ENCODE results near the gene UNC13B. TPM values are rescaled to one million over a fixed set of nuclear protein-coding genes. Genes with fewer than 3 reads are reported as not detected.

Gene UNC13B
- total RNA-seq: 0.83 and 0.84 TPM in 2 replicates

- Mint-ChIP-seq H3K27me3 (ENCODE audit: low read depth) (peaks cover 22% of the 10 kb centered on the region), H3K36me3 (ENCODE audit: low read depth) (no peaks in the 10 kb centered on the region), H3K4me3 (ENCODE audit: low read depth) (peak within 1 kb of the TSS; percentile 86), H3K9me3 (no peaks in the 10 kb centered on the region), H3K4me1 (ENCODE audit: low read depth) (peaks cover 10% of the 10 kb centered on the region), H3K27ac (no peak within 1 kb of the TSS)
- DNase-seq (ENCODE audit: low spot score): peak; percentile 63
- intact Hi-C loops (cut with micrococcal nuclease): loop anchor here (5.0 kb wide), 1 partner anchor 45 kb away; the partner anchor contains the start of gene ATOSB
Observed at GRCh38 chr9:35161713-35162604, at the start of gene UNC13B. Gene UNC13B, plus strand, starts transcription at chr9:35162009. Its CDS starts 275 bp downstream, at chr9:35162284.

- intact Hi-C loops (cut with micrococcal nuclease): loop anchor here (5.0 to 10.0 kb wide), 3 partner anchors 125 to 702 kb away; partner anchors contain the start of genes DNAI1, DNAJB5, FAM219A and HINT2
- Mint-ChIP-seq H3K27me3 (ENCODE audit: low read depth) (no peaks in the 10 kb centered on the region), H3K4me1 (ENCODE audit: low read depth) (peaks cover 45% of the 10 kb centered on the region), H3K4me3 (ENCODE audit: low read depth) (peak overlapping the region; percentile 71), H3K36me3 (ENCODE audit: low read depth) (no peaks in the 10 kb centered on the region), H3K9me3 (no peaks in the 10 kb centered on the region), H3K27ac (peak overlapping the region; percentile 81)
- no peak for DNase-seq (ENCODE audit: low spot score)
Observed at GRCh38 chr9:35112257-35113020, 49.4 kb upstream of the UNC13B start.

- DNase-seq (ENCODE audit: low spot score): peak; percentile 79
- H3K27ac Mint-ChIP-seq: peak overlapping the region; percentile 89
Observed at GRCh38 chr9:35114113-35114839, 47.5 kb upstream of the UNC13B start.

DNA sequence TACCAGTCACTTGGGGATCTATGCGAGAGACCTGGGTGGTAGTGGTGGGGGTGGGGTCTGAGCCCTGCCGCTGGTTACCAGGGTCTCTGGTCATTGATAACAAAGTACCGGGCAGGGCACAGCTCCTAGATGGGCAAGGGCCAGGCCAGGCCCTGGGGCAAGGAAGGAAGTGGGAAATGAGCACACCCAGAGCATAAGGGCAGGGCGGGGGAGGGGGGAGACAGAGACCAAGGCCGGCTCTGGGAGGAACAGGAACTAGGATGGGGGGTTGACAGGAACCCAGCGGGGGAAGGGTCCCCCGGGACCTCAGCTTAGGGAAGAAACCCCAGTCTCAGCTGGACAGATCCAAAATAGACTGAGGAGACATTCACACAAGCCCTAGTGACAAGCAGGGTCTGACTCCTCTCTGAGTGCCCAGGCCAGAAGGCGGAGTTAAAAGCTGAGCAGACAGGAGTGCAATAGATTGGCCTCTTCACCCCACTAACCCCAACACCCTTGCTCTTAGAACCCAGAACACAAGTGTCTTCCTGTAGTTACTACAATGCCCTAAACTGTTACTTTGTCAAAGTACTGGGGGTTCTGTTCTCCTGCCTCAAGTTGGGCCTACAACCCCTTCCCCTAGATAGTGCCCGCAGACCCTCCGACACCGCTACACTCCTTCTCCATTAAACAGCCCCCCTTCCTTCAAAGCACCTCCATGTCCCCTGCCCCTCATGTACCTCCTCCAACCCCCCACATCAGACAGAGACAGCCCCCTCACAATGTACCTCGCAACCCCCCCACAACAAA lies 46.8 kb upstream of the UNC13B start:
- peak; percentile 43 for DNase-seq (ENCODE audit: low spot score)
- Mint-ChIP-seq H3K27me3 (ENCODE audit: low read depth) (peaks cover under 1% of the 10 kb centered on the region), H3K27ac (peak overlapping the region; percentile 89), H3K4me1 (ENCODE audit: low read depth) (peaks cover 45% of the 10 kb centered on the region), H3K4me3 (ENCODE audit: low read depth) (peak overlapping the region; percentile 91), H3K36me3 (ENCODE audit: low read depth) (no peaks in the 10 kb centered on the region), H3K9me3 (no peaks in the 10 kb centered on the region)
- intact Hi-C loops (cut with micrococcal nuclease): loop anchor here (1.0 to 10.0 kb wide), 6 partner anchors 47 to 938 kb away; partner anchors contain the start of genes DNAI1, DNAJB5, FAM219A and HINT2

More at GRCh38 chr9:35114113-35114839, 47.5 kb upstream of the UNC13B start:
- Mint-ChIP-seq H3K4me3 (ENCODE audit: low read depth) (peak overlapping the region; percentile 91), H3K27me3 (ENCODE audit: low read depth) (no peaks in the 10 kb centered on the region), H3K36me3 (ENCODE audit: low read depth) (no peaks in the 10 kb centered on the region), H3K4me1 (ENCODE audit: low read depth) (peaks cover 45% of the 10 kb centered on the region), H3K9me3 (no peaks in the 10 kb centered on the region)
- intact Hi-C loops (cut with micrococcal nuclease): loop anchor here (1.0 to 10.0 kb wide), 4 partner anchors 127 to 701 kb away; partner anchors contain the start of genes DNAI1, DNAJB5, FAM219A and HINT2

DNA sequence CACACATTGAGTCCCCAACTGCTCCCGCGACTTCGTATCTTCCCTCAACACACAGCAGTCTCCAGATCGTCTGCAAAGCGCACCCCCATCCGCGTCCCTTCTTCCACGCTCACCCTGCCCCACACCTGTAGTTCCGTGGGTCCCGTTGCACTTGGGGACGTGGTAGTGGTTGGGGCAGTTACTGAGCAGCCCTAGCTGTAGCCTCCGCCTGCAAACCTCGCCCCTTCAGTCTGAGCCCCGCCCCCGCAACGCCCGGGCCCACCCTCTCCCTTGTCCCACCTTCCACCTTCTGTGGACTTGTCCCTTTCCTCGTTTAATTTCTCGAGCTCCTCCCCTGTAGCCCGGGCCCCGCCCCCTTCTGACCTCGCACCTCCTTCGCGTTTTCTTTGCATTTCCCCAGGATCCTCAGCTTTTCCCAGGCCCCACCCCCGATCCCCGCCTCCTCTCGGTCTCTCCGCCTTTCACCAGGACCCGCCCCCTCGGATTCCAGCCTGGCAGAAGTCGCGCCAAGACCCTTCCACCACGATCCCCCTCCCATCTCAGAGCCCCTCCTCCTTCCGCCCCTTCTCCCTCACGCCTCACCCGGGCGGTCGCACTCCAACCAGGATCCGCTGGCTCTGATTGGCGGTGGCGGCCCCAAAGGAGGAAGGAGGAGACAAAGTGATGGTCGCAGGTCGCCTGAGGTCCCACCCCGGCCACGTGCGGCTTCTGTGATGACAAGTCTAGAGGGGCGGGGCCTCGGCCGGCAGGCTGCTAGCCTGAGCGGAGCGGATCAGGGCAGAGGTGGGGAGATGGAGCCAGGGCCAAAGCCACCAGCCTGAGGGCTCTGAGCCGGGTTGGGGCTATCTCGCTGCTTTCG lies 45.9 kb upstream of the UNC13B start, which contains the start of gene ATOSB:
Gene ATOSB (minus strand): TSS at position 183 of the 859 bp plus-strand sequence. CDS start 7,588 bp downstream, outside the sequence.
- peak within 1 kb of the TSS; percentile 91 for H3K4me3 Mint-ChIP-seq (ENCODE audit: low read depth)
- H3K27me3 Mint-ChIP-seq (ENCODE audit: low read depth): peaks cover 3% of the 10 kb centered on the region
- no peaks in the 10 kb centered on the region for H3K36me3 Mint-ChIP-seq (ENCODE audit: low read depth)
- peaks cover 41% of the 10 kb centered on the region for H3K4me1 Mint-ChIP-seq (ENCODE audit: low read depth)
- H3K9me3 Mint-ChIP-seq: no peaks in the 10 kb centered on the region
- intact Hi-C loops (cut with micrococcal nuclease): loop anchor here (1.0 to 10.0 kb wide), 8 partner anchors 46 to 939 kb away; partner anchors contain the start of genes DNAI1, FAM219A, HINT2 and SPAG8
- H3K27ac Mint-ChIP-seq: peak within 1 kb of the TSS; percentile 89
- DNase-seq (ENCODE audit: low spot score): peak; percentile 93

DNA sequence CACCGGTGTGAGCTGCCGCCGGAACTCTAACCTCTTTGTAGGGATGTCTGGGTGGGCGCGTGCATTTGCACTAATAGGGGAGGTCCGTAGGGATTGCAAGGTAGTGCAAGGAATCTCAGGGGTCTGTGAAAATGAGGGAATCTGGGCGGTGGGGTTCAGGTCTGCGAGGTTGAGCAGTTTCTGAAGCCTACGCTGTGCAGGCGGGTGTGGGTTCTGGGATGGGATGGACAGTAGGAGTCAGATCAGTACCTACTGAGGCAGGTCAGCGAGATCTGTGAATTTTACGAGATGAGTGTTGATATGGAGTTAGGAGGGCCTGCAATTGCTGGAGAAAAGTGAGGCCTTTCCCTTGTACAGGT lies 45.3 kb upstream of the UNC13B start:
- intact Hi-C loops (cut with micrococcal nuclease): loop anchor here (1.0 to 10.0 kb wide), 8 partner anchors 46 to 939 kb away; partner anchors contain the start of genes DNAI1, FAM219A, HINT2 and SPAG8
- H3K4me1 Mint-ChIP-seq (ENCODE audit: low read depth): peaks cover 40% of the 10 kb centered on the region
- DNase-seq (ENCODE audit: low spot score): no peak
- H3K9me3 Mint-ChIP-seq: no peaks in the 10 kb centered on the region
- H3K27ac Mint-ChIP-seq: peak overlapping the region; percentile 89
- H3K4me3 Mint-ChIP-seq (ENCODE audit: low read depth): peak overlapping the region; percentile 91
- peaks cover 6% of the 10 kb centered on the region for H3K27me3 Mint-ChIP-seq (ENCODE audit: low read depth)
- H3K36me3 Mint-ChIP-seq (ENCODE audit: low read depth): no peaks in the 10 kb centered on the region

DNA sequence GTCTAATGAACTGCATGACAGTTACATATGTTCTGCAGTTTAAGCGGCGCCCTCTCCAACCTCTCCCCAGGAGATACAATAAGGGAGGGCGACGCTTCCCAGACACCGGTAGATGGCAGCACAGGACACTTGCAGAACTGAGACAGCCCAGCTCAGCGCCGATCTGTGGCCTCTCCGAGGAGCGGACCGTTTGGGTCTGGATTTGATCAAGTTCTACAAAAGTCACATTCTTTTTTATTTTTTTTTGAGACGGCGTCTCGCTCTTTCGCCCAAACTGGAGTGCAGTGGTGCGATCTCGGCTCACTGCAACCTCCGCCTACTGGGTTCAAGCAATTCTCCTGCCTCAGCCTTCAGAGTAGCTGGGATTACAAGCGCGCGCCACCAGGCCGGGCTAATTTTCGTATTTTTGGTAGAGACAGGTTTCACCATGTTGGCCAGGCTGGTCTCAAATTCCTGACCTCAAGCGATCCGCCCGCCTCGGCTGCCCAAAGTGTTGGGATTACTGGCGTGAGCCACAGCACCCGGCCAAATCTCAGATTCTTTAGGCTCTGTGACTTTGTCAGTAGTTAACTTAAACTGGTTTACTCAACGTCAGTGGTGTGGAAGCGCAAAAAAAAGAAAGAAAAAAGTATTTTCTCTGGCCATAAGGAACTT lies 44.8 kb upstream of the UNC13B start:
- Mint-ChIP-seq H3K4me1 (ENCODE audit: low read depth) (peaks cover 36% of the 10 kb centered on the region), H3K9me3 (no peaks in the 10 kb centered on the region), H3K27ac (peak overlapping the region; percentile 89), H3K27me3 (ENCODE audit: low read depth) (peaks cover 8% of the 10 kb centered on the region), H3K4me3 (ENCODE audit: low read depth) (peak overlapping the region; percentile 91), H3K36me3 (ENCODE audit: low read depth) (no peaks in the 10 kb centered on the region)
- peak; percentile 81 for DNase-seq (ENCODE audit: low spot score)
- intact Hi-C loops (cut with micrococcal nuclease): loop anchor here (1.0 to 10.0 kb wide), 8 partner anchors 45 to 940 kb away; partner anchors contain the start of genes DNAI1, FAM219A, HINT2 and SPAG8

- intact Hi-C loops (cut with micrococcal nuclease): no loop called here
- Mint-ChIP-seq H3K4me1 (ENCODE audit: low read depth) (no peaks in the 10 kb centered on the region), H3K36me3 (ENCODE audit: low read depth) (no peaks in the 10 kb centered on the region), H3K9me3 (peaks cover 17% of the 10 kb centered on the region), H3K27ac (no peak overlapping the region), H3K27me3 (ENCODE audit: low read depth) (no peaks in the 10 kb centered on the region), H3K4me3 (ENCODE audit: low read depth) (no peak overlapping the region)
- no peak for DNase-seq (ENCODE audit: low spot score)
Observed at GRCh38 chr9:35134920-35135319, 26.9 kb upstream of the UNC13B start.

GRCh38 chr9:35135988-35136387 lies 25.8 kb upstream of the UNC13B start:
- Mint-ChIP-seq H3K27me3 (ENCODE audit: low read depth) (no peaks in the 10 kb centered on the region), H3K9me3 (peaks cover 21% of the 10 kb centered on the region), H3K4me1 (ENCODE audit: low read depth) (no peaks in the 10 kb centered on the region), H3K27ac (no peak overlapping the region), H3K4me3 (ENCODE audit: low read depth) (no peak overlapping the region), H3K36me3 (ENCODE audit: low read depth) (no peaks in the 10 kb centered on the region)
- no peak for DNase-seq (ENCODE audit: low spot score)
- intact Hi-C loops (cut with micrococcal nuclease): no loop called here

GRCh38 chr9:35136866-35137265 lies 24.9 kb upstream of the UNC13B start:
- Mint-ChIP-seq H3K9me3 (peaks cover 21% of the 10 kb centered on the region), H3K27me3 (ENCODE audit: low read depth) (no peaks in the 10 kb centered on the region), H3K4me3 (ENCODE audit: low read depth) (no peak overlapping the region), H3K27ac (no peak overlapping the region), H3K36me3 (ENCODE audit: low read depth) (no peaks in the 10 kb centered on the region), H3K4me1 (ENCODE audit: low read depth) (no peaks in the 10 kb centered on the region)
- no peak for DNase-seq (ENCODE audit: low spot score)
- intact Hi-C loops (cut with micrococcal nuclease): no loop called here

Data from activated T-helper 2 cell treated with anti-CD3 and anti-CD28 coated beads, Interferon-gamma antibody, Interleukin-2, Interleukin-4, amounts not matched to agents 10 μg/mL and 5 μg/mL and 100 μg/mL, durations not matched to agents 14 hours and 24 hours and 36 hours (primary cell).